ENCODE measurements around the gene LRRC27. TPM values are rescaled to one million over a fixed set of nuclear protein-coding genes. Genes with fewer than 3 reads are reported as not detected.
"Not testable (repeated sequence)": the region's sequence is repeated elsewhere in the genome, so short reads cannot be mapped to it uniquely, and the experiment has no call there.

Gene LRRC27
- polyA plus RNA-seq, 3 donors, result 3.6 to 12.8 (median 3.6) TPM

DNA sequence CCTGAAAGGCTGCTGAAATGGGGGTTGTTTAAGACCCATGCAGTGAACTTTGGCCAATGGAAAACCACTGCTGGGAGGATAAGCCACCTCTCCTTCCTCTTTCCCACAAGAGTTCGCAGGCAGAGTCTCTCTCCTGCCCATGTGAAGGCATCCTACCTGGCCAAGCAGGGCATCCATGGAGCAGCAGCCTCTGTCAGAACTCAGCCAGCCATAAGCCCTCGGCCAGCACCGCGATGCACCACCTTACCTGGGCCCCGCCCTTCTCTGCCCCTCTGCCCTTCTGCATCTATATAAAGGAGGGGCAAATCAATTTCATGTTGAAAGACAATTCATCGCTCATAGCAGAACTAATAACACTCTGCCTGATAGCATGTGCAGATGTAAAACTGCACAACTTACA, 18.1 kb upstream of the LRRC27 start:
- peaks cover 0 to 6% (median 4%) of the 10 kb centered on the region in 7 donors for H3K9me3 Mint-ChIP-seq
- Histone ChIP-seq H3K9ac (ENCODE audit: insufficient read depth, low read length, poor library complexity, severe bottlenecking) (no peak overlapping the region), H3K9me3 (replicated peaks in 1 of 2; ENCODE audit: control insufficient read depth in 1 of 2, insufficient read depth in 1 of 2, low read length in 2 of 2) (peaks cover 0 to 7% of the 10 kb centered on the region in 2 donors), H3K79me2 (ENCODE audit: insufficient read depth, low read length) (no peaks in the 10 kb centered on the region), H3K4me1 (ENCODE audit: control insufficient read depth in 1 of 2, insufficient read depth in 2 of 2, low read length in 2 of 2) (peaks cover 4% of the 10 kb centered on the region in 2 donors), H3K4me3 (replicated peaks in 1 of 3; ENCODE audit: low read depth in 2 of 3, low read length in 3 of 3) (no peak overlapping the region), H4K20me1 (ENCODE audit: insufficient read depth, low read length) (no peaks in the 10 kb centered on the region), H2AFZ (ENCODE audit: insufficient read depth, low read depth, low read length, poor library complexity, severe bottlenecking) (no peak overlapping the region), H3K27ac (ENCODE audit: low read depth in 1 of 2, low read length in 2 of 2) (no peak overlapping the region), H3K4me2 (replicated peaks; ENCODE audit: extremely low read depth, low read length, poor library complexity, severe bottlenecking) (no peak overlapping the region), H3K27me3 (ENCODE audit: control insufficient read depth in 2 of 2, insufficient read depth in 2 of 2, low read length in 2 of 2) (peaks cover 0 to 13% of the 10 kb centered on the region in 2 donors), H3K36me3 (replicated peaks in 1 of 2; ENCODE audit: control insufficient read depth in 1 of 2, insufficient read depth in 2 of 2, low read length in 2 of 2) (no peaks in the 10 kb centered on the region)
- no peak for DNase-seq
- H3K36me3 Mint-ChIP-seq, result peaks cover 0 to 2% of the 10 kb centered on the region in 2 donors
- WGBS (ENCODE audit: insufficient coverage), result 100% methylated on average over 1 of the region's 6 CpGs
- TF ChIP-seq, protein P1, sequence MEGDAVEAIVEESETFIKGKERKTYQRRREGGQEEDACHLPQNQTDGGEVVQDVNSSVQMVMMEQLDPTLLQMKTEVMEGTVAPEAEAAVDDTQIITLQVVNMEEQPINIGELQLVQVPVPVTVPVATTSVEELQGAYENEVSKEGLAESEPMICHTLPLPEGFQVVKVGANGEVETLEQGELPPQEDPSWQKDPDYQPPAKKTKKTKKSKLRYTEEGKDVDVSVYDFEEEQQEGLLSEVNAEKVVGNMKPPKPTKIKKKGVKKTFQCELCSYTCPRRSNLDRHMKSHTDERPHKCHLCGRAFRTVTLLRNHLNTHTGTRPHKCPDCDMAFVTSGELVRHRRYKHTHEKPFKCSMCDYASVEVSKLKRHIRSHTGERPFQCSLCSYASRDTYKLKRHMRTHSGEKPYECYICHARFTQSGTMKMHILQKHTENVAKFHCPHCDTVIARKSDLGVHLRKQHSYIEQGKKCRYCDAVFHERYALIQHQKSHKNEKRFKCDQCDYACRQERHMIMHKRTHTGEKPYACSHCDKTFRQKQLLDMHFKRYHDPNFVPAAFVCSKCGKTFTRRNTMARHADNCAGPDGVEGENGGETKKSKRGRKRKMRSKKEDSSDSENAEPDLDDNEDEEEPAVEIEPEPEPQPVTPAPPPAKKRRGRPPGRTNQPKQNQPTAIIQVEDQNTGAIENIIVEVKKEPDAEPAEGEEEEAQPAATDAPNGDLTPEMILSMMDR (IDR thresholded peaks at IDR 0.05), result no peak
- H3K4me1 Mint-ChIP-seq, result peaks cover 4% of the 10 kb centered on the region
- H3K27ac Mint-ChIP-seq, result no peak overlapping the region
- intact Hi-C loops (cut with micrococcal nuclease), result loop anchor here in 1 of 2 donors (5.0 kb wide), 1 partner anchor 223 kb away; the partner anchor contains the start of gene INPP5A
- H3K27me3 Mint-ChIP-seq (ENCODE audit: low read depth in 3 of 3), result peaks cover 8 to 16% (median 13%) of the 10 kb centered on the region in 3 donors
- H3K4me3 Mint-ChIP-seq, result no peak overlapping the region

DNA sequence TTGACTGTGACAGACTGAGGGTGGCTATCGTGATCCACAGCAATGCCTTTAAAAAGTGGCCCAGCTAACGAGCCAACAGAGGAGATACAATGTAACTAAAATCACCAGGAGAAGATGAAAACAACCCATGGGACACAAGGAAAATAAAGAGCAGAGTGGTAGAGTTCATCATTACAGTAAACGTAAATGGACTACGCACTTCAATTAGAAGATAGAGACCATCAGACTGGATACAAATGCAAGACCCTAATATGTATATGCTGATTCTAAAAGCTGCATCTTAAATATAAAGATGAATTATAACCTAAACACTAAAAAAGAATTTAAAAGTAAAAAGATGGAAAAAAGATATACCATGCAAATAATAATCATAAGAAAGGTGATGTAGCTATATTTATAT, 17.7 kb upstream of the LRRC27 start:
- peaks cover under 1 to 2% of the 10 kb centered on the region in 2 donors for H3K4me1 ChIP-seq (ENCODE audit: control insufficient read depth in 1 of 2, insufficient read depth in 2 of 2, low read length in 2 of 2)
- H3K9me3 ChIP-seq (replicated peaks in 1 of 2; ENCODE audit: control insufficient read depth in 1 of 2, insufficient read depth in 1 of 2, low read length in 2 of 2), result peaks cover 0 to 7% of the 10 kb centered on the region in 2 donors
- peaks cover 0 to 9% of the 10 kb centered on the region in 2 donors for H3K27me3 ChIP-seq (ENCODE audit: control insufficient read depth in 2 of 2, insufficient read depth in 2 of 2, low read length in 2 of 2)
- no peak for DNase-seq
- Mint-ChIP-seq H3K4me1 (peaks cover under 1% of the 10 kb centered on the region), H3K9me3 (peaks cover 0 to 6% (median 4%) of the 10 kb centered on the region in 7 donors), H3K27ac (no peak overlapping the region), H3K4me3 (no peak overlapping the region), H3K27me3 (ENCODE audit: low read depth in 3 of 3) (peaks cover 3 to 13% (median 8%) of the 10 kb centered on the region in 3 donors), H3K36me3 (peaks cover 0 to 2% of the 10 kb centered on the region in 2 donors)
- no peaks in the 10 kb centered on the region for H3K79me2 ChIP-seq (ENCODE audit: insufficient read depth, low read length)
- no peak overlapping the region for H2AFZ ChIP-seq (ENCODE audit: insufficient read depth, low read depth, low read length, poor library complexity, severe bottlenecking)
- H3K9ac ChIP-seq (ENCODE audit: insufficient read depth, low read length, poor library complexity, severe bottlenecking), result no peak overlapping the region
- 100% methylated on average over 2 of the region's 4 CpGs for WGBS (ENCODE audit: insufficient coverage)
- H3K36me3 ChIP-seq (replicated peaks in 1 of 2; ENCODE audit: control insufficient read depth in 1 of 2, insufficient read depth in 2 of 2, low read length in 2 of 2), result no peaks in the 10 kb centered on the region
- H4K20me1 ChIP-seq (ENCODE audit: insufficient read depth, low read length), result no peaks in the 10 kb centered on the region
- no peak overlapping the region for H3K27ac ChIP-seq (ENCODE audit: low read depth in 1 of 2, low read length in 2 of 2)
- no peak overlapping the region for H3K4me3 ChIP-seq (replicated peaks in 1 of 3; ENCODE audit: low read depth in 2 of 3, low read length in 3 of 3)
- no peak overlapping the region for H3K4me2 ChIP-seq (replicated peaks; ENCODE audit: extremely low read depth, low read length, poor library complexity, severe bottlenecking)
- intact Hi-C loops (cut with micrococcal nuclease), result loop anchor here in 1 of 2 donors (5.0 kb wide), 1 partner anchor 223 kb away; the partner anchor contains the start of gene INPP5A
- TF ChIP-seq, protein P1 (IDR thresholded peaks at IDR 0.05), result no peak

DNA sequence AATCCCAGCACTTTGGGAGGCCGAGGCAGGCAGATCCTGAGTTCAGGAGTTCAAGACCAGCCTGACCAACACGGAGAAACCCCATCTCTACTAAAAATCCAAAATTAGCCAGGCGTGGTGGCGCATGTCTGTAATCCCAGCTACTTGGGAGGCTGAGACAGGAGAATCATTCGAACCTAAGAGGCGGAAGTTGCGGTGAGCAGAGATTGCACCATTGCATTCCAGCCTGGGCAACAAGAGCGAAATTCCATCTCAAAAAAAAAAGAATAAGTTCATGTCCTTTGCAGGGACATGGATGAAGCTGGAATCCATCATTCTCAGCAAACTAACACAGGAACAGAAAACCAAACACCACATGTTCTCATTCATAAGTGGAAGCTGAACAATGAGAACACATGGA, 17.1 kb upstream of the LRRC27 start:
- peaks cover 0 to 12% (median 3%) of the 10 kb centered on the region in 3 donors for H3K27me3 Mint-ChIP-seq (ENCODE audit: low read depth in 3 of 3)
- H3K9ac ChIP-seq (ENCODE audit: insufficient read depth, low read length, poor library complexity, severe bottlenecking); H3K4me1 Mint-ChIP-seq; H3K4me2 ChIP-seq (replicated peaks; ENCODE audit: extremely low read depth, low read length, poor library complexity, severe bottlenecking); H3K9me3 ChIP-seq (replicated peaks in 1 of 2; ENCODE audit: control insufficient read depth in 1 of 2, insufficient read depth in 1 of 2, low read length in 2 of 2); H2AFZ ChIP-seq (ENCODE audit: insufficient read depth, low read depth, low read length, poor library complexity, severe bottlenecking); H3K79me2 ChIP-seq (ENCODE audit: insufficient read depth, low read length); H3K4me3 ChIP-seq (replicated peaks in 1 of 3; ENCODE audit: low read depth in 2 of 3, low read length in 3 of 3); H3K4me1 ChIP-seq (ENCODE audit: control insufficient read depth in 1 of 2, insufficient read depth in 2 of 2, low read length in 2 of 2); H3K36me3 ChIP-seq (replicated peaks in 1 of 2; ENCODE audit: control insufficient read depth in 1 of 2, insufficient read depth in 2 of 2, low read length in 2 of 2); H4K20me1 ChIP-seq (ENCODE audit: insufficient read depth, low read length); H3K27ac Mint-ChIP-seq; DNase-seq; H3K9me3 Mint-ChIP-seq; H3K36me3 Mint-ChIP-seq; H3K27me3 ChIP-seq (ENCODE audit: control insufficient read depth in 2 of 2, insufficient read depth in 2 of 2, low read length in 2 of 2); H3K27ac ChIP-seq (ENCODE audit: low read depth in 1 of 2, low read length in 2 of 2); H3K4me3 Mint-ChIP-seq: not testable (repeated sequence)
- WGBS (ENCODE audit: insufficient coverage), result 96% methylated on average over 3 of the region's 8 CpGs
- intact Hi-C loops (cut with micrococcal nuclease), result loop anchor here in 1 of 2 donors (5.0 kb wide), 1 partner anchor 222 kb away; the partner anchor contains the start of gene INPP5A
